ENCODE measurements around the gene CTDP1.

CTDP1 gene

GRCh38 chr18:79679552-79680099 is at the start of gene CTDP1:
Gene CTDP1, plus strand, starts transcription at chr18:79679803. Its CDS starts 145 bp downstream, at chr18:79679948.
- peak; percentile 91 for DNase-seq (ENCODE audit: low read depth)

- peak; percentile 58 for DNase-seq (ENCODE audit: low read depth)
These were observed 49.1 kb upstream of the CTDP1 start for GRCh38 chr18:79630281-79631095.

- no peak for DNase-seq (ENCODE audit: low read depth)
These were observed 48.5 kb upstream of the CTDP1 start for GRCh38 chr18:79631096-79631507.

GRCh38 chr18:79631761-79632446 is 47.7 kb upstream of the CTDP1 start:
- no peak for DNase-seq (ENCODE audit: low read depth)

- no peak for DNase-seq (ENCODE audit: low read depth)
These were observed 46.8 kb upstream of the CTDP1 start for GRCh38 chr18:79632765-79633164.

- DNase-seq (ENCODE audit: low read depth) = no peak
These were observed 45.4 kb upstream of the CTDP1 start for GRCh38 chr18:79634186-79634585.

- DNase-seq (ENCODE audit: low read depth) = no peak
These were observed 44.8 kb upstream of the CTDP1 start for GRCh38 chr18:79634593-79635426.

GRCh38 chr18:79635427-79635726 is 44.2 kb upstream of the CTDP1 start:
- DNase-seq (ENCODE audit: low read depth) = no peak

GRCh38 chr18:79637181-79637920 is 42.3 kb upstream of the CTDP1 start:
- DNase-seq (ENCODE audit: low read depth) = no peak

- DNase-seq (ENCODE audit: low read depth) = no peak
These were observed 41.4 kb upstream of the CTDP1 start for GRCh38 chr18:79637921-79638909.

- DNase-seq (ENCODE audit: low read depth) = no peak
These were observed 40.4 kb upstream of the CTDP1 start for GRCh38 chr18:79639072-79639829.

GRCh38 chr18:79640064-79640672 is 39.4 kb upstream of the CTDP1 start:
- no peak for DNase-seq (ENCODE audit: low read depth)

- no peak for DNase-seq (ENCODE audit: low read depth)
These were observed 38.7 kb upstream of the CTDP1 start for GRCh38 chr18:79640875-79641274.

GRCh38 chr18:79641722-79642497 is 37.7 kb upstream of the CTDP1 start:
- no peak for DNase-seq (ENCODE audit: low read depth)

- DNase-seq (ENCODE audit: low read depth) = no peak
These were observed 37.0 kb upstream of the CTDP1 start for GRCh38 chr18:79642626-79643025.

- no peak for DNase-seq (ENCODE audit: low read depth)
These were observed 36.3 kb upstream of the CTDP1 start for GRCh38 chr18:79643054-79643984.

GRCh38 chr18:79644006-79644665 is 35.5 kb upstream of the CTDP1 start:
- peak; percentile 54 for DNase-seq (ENCODE audit: low read depth)

Data from EH (cell line).